ENCODE results near the gene SCART1.

- TF ChIP-seq CTCF (IDR thresholded peaks at IDR 0.05) (no peak), POLR2A (IDR thresholded peaks at IDR 0.05) (no peak)
Measured at GRCh38 chr10:133438711-133439273, 15.0 kb upstream of the SCART1 start.
